Ovary (tissue), 9 donors: ENCODE data around the gene CAMKMT. TPM values are rescaled to one million over a fixed set of nuclear protein-coding genes. Genes with fewer than 3 reads are reported as not detected.

Experiments
- DNase-seq, 5 donors: peaks; one replicate each; pipeline ENCODE4 v3.0.0-alpha.2; 2019 to 2020
- H3K27ac ChIP-seq, 2 donors: fragments of 200-600 bp; one replicate each; pipeline versions ENCODE4 v1.5.1 to v1.8.0; 2019 to 2022
- H3K27me3 ChIP-seq: fragments of 200-600 bp; one replicate; pipeline ENCODE4 v1.8.0; 2022
- H3K36me3 ChIP-seq: fragments of 200-600 bp; sonication (generic); one replicate; pipeline ENCODE4 v1.5.1; 2019
- H3K4me1 ChIP-seq: one replicate; pipeline ENCODE4 v1.8.1; 2013; ENCODE audit warnings: mild to moderate bottlenecking, moderate library complexity; ENCODE audit not compliant: insufficient read depth
- H3K4me3 ChIP-seq: fragments of 200-600 bp; sonication (generic); one replicate; pipeline ENCODE4 v1.5.1; 2017
- H3K9me3 ChIP-seq, 2 donors: fragments of 200-600 bp in 1 of 2; sonication (generic) in 1 of 2; one replicate each; pipeline versions ENCODE4 v1.5.1 to v1.8.1; 2013 to 2019; ENCODE audit warnings: mild to moderate bottlenecking in 1 of 2, moderate library complexity in 1 of 2
- CTCF ChIP-seq, 3 donors: fragments of 450-650 bp in 2 of 3; fragments of 200-600 bp in 1 of 3; IDR thresholded peaks; one replicate each; pipeline versions ENCODE4 v1.5.1 to v1.8.0; 2016 to 2022; ENCODE audit warnings: antibody characterized with exemption in 3 of 3, mild to moderate bottlenecking in 1 of 3
- EP300 ChIP-seq: sonication (generic); formaldehyde crosslinking; IDR thresholded peaks from one replicate; pipeline ENCODE4 v1.6.1; 2017; ENCODE audit warnings: antibody characterized with exemption
- POLR2A ChIP-seq: fragments of 450-650 bp; IDR thresholded peaks from one replicate; pipeline ENCODE4 v1.6.1; 2017; ENCODE audit warnings: antibody characterized with exemption, mild to moderate bottlenecking, moderate library complexity
- WGBS, 3 donors: extraction: QIAGEN DNeasy Blood & Tissue Kit in 1 of 3; methylation state at CpG; one replicate each; pipeline versions ENCODE4 v1.1.5 to v1.1.7; 2013 to 2017; 5-methylcytosine and 5-hydroxymethylcytosine counted together
- intact Hi-C, 4 donors: fragments of 100-400 bp; cut with DNase I; formaldehyde crosslinking; loops; one replicate each; pipeline versions ENCODE4 v1.11.0 to v1.15.1; 2022 to 2023
- polyA plus RNA-seq, 2 donors: library from polyadenylated mRNA; stranded (reverse); fragments of 200-250 nt in 1 of 2; fragments of 350-450 nt in 1 of 2; fragmentation: Illumina TruSeq in 1 of 2; extraction: RNeasy Lipid Tissue Mini Kit (QIAGEN cat#74804) in 1 of 2; gene quantifications; one replicate each; pipeline ENCODE4 v1.2.3, GENCODE V29; 2013 to 2014
- total RNA-seq, 7 donors: library from RNA; depleted of rRNA in 2 of 7; stranded (reverse); fragments of >200 nt in 2 of 7; fragmentation: NEBNext Ultra II Directional in 3 of 7; extraction: Animal tissue kit (Norgen Biotek cat#: 25700) in 3 of 7; gene quantifications; one replicate each; pipeline versions ENCODE4 v1.1.0 to v1.2.4, GENCODE V29; 2016 to 2023
- donor health status: DM: no; HTN: no; CAD: no; lungs with moderate emphysema.
- donor health status: DM: no; HTN: no; CAD: no.
- donor health status: Bipolar disorder and iron deficiency.
- donor health status: DM: yes; HTN: yes; CAD: no.
- donor health status: DM: no; HTN: no; CAD: no.
- donor health status: DM: yes; HTN: yes; CAD: no.

The CAMKMT gene
- total and polyA plus RNA-seq, 9 donors = 3.5 to 10.7 (median 8.9) TPM

- H3K4me3 ChIP-seq = no peak overlapping the region
- H3K9me3 ChIP-seq = no peaks in the 10 kb centered on the region
- intact Hi-C loops = no loop called here
- no peaks in the 10 kb centered on the region for H3K4me1 ChIP-seq
- TF ChIP-seq POLR2A (no peak), EP300 (no peak), CTCF (IDR thresholded peaks at IDR 0.05) (no peak)
- no peaks in the 10 kb centered on the region for H3K36me3 ChIP-seq
- no peak for DNase-seq
- no peaks in the 10 kb centered on the region for H3K27me3 ChIP-seq
- WGBS, 3 donors = 29 to 41% (median 32%) methylated on average over 2 of the region's 2 CpGs
- H3K27ac ChIP-seq = no peak overlapping the region
These were observed 186.0 kb downstream of the CAMKMT start for GRCh38 chr2:44547718-44548117.

DNA sequence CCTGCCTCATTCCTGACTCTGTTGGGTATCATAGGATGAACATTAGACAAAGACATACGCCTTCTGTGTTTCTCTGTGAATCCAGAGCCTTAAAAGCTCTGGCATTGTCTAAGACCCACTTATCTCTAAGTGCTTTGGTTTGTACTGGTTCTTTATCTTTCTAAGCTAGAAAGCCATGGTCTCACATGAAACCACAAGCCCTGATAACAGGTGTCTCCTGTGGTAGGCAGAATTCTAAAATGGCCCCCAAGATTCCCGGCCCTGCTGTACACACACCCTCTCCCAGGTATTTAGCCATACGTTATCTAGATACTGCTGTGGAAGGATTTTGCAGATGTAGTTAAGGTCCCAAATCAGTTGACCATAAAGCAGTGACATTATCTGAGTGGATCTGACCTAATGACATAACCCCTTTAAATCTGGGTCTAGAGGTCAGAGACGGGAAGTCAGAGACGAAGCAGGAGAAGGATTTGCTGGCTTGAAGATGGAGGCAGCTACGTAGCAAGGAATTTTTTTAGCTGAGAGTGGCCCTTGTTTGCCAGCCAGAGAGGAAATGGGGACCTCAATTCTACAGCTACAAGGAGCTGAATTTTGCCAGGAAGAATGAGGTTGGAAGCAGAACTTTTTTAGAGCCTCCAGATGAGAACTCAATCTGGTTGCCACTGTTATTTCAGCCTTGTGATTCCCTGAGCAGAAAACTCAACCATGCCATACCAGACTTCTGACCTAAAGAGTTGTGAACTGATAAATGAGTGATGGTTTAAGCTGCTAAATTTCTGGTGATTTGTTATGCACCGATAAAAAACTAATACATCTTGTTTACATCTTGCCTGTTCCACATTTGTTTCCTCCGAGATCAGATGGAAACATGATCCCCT is 186.7 kb downstream of the CAMKMT start:
- H3K36me3 ChIP-seq = no peaks in the 10 kb centered on the region

DNA sequence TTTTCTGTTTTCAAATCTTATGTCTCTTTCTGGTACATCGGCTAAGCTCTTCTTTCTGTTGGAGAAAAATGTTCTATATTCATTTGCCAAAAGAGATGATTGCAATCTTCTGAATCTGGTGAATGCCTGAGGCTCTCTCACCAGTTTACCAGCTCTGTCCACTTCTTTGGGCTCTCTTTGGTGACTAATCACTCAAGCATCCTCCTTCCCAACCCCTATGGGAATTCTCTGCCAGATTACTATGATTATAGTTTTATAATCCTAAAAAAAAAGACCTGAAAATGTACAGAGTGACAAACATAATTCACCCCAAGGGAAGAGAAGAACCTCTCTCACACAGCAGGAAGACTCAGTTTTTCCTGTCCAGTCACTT is 187.3 kb downstream of the CAMKMT start:
- WGBS, 3 donors = 81 to 85% (median 82%) methylated on average over 1 of the region's 1 CpG

More for the DNA sequence above, 186.7 kb downstream of the CAMKMT start:
- TF ChIP-seq POLR2A (no peak), EP300 (no peak), CTCF (IDR thresholded peaks at IDR 0.05) (no peak)
- Histone ChIP-seq H3K27ac (no peak overlapping the region), H3K4me3 (no peak overlapping the region), H3K9me3 (no peaks in the 10 kb centered on the region), H3K4me1 (no peaks in the 10 kb centered on the region), H3K27me3 (no peaks in the 10 kb centered on the region)
- 74 to 82% (median 79%) methylated on average over 8 of the region's 8 CpGs for WGBS, 3 donors
- no peak for DNase-seq
- intact Hi-C loops = no loop called here

GRCh38 chr2:44549856-44550255 is 188.1 kb downstream of the CAMKMT start:
- TF ChIP-seq POLR2A (no peak), EP300 (no peak)

More for the DNA sequence above, 187.3 kb downstream of the CAMKMT start:
- Histone ChIP-seq H3K9me3 (no peaks in the 10 kb centered on the region), H3K4me1 (no peaks in the 10 kb centered on the region), H3K27me3 (no peaks in the 10 kb centered on the region), H3K36me3 (no peaks in the 10 kb centered on the region), H3K4me3 (no peak overlapping the region), H3K27ac (no peak overlapping the region)
- TF ChIP-seq EP300 (no peak), POLR2A (no peak), CTCF (IDR thresholded peaks at IDR 0.05) (no peak)
- intact Hi-C loops = no loop called here
- no peak for DNase-seq

DNA sequence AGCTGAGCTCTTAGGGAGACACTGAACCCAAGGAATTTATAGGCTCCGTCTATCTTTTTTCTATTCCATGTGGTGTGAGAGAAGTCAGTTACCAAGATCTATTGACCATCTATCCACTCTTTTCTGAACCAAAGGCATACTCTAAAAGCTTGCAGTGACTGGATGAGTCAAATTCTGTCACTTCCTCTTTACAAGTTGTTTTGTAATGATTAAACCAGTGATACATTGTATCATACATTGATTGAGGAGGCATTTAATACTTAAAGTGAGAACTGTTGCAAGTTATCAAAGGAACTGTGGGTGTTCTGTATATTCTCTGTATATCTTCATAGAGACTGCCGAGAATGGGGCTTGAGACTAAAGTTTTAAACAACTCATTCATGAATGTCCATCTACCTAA is 188.8 kb downstream of the CAMKMT start:
- no peak for TF ChIP-seq CTCF (IDR thresholded peaks at IDR 0.05)
- intact Hi-C loops = no loop called here
- H3K4me1 ChIP-seq = no peaks in the 10 kb centered on the region
- DNase-seq = no peak
- H3K4me3 ChIP-seq = no peak overlapping the region
- no peaks in the 10 kb centered on the region for H3K9me3 ChIP-seq
- H3K27ac ChIP-seq = no peak overlapping the region
- no peaks in the 10 kb centered on the region for H3K36me3 ChIP-seq
- WGBS, 3 donors = 94 to 98% (median 96%) methylated on average over 2 of the region's 2 CpGs
- no peaks in the 10 kb centered on the region for H3K27me3 ChIP-seq

More at GRCh38 chr2:44549856-44550255, 188.1 kb downstream of the CAMKMT start:
- intact Hi-C loops = no loop called here
- DNase-seq = no peak
- Histone ChIP-seq H3K4me3 (no peak overlapping the region), H3K27me3 (no peaks in the 10 kb centered on the region), H3K9me3 (no peaks in the 10 kb centered on the region), H3K4me1 (no peaks in the 10 kb centered on the region), H3K27ac (no peak overlapping the region), H3K36me3 (no peaks in the 10 kb centered on the region)
- WGBS, 3 donors = 93 to 98% (median 95%) methylated on average over 4 of the region's 4 CpGs
